Stimulated activated naive CD8-positive, alpha-beta T cell treated with anti-CD3 and anti-CD28 coated beads, Interleukin-15, amount 100 ng/mL, for 72 hours (primary cell): ENCODE results near the gene THSD7B.
A peak's percentile ranks its signal among the peaks of the same experiment; 100 is the strongest.

Experiments used
- ATAC-seq: fragments of 150-1000 bp; cut with Tn5 transposase; 2 replicates; pipeline ENCODE4 v1.10.0; 2021; ENCODE audit warnings: mild to moderate bottlenecking, moderate library complexity
- DNase-seq, 2 donors: peaks; one replicate each; pipeline ENCODE4 v3.0.0; 2021 to 2022
- H3K27ac Mint-ChIP-seq, 2 donors: one replicate each; pipeline ENCODE4 v1.8.0; 2022; ENCODE audit warnings: mild to moderate bottlenecking in 2 of 2, mixed read lengths in 2 of 2, moderate library complexity in 2 of 2
- H3K27me3 Mint-ChIP-seq: one replicate; pipeline ENCODE4 v1.8.0; 2022; ENCODE audit warnings: mixed read lengths
- H3K4me1 Mint-ChIP-seq: one replicate; pipeline ENCODE4 v1.8.0; 2022; ENCODE audit warnings: mild to moderate bottlenecking, mixed read lengths
- H3K4me3 Mint-ChIP-seq, 2 donors: one replicate each; pipeline ENCODE4 v1.8.0; 2022; ENCODE audit warnings: mild to moderate bottlenecking in 2 of 2, mixed read lengths in 2 of 2, moderate library complexity in 1 of 2
- H3K9me3 Mint-ChIP-seq, 2 donors: one replicate each; pipeline ENCODE4 v1.8.0; 2022; ENCODE audit warnings: mixed read lengths in 2 of 2

Gene THSD7B

GRCh38 chr2:137193401-137193800 is 428.1 kb downstream of the THSD7B start:
- DNase-seq, result no peak
- Mint-ChIP-seq H3K4me1 (no peaks in the 10 kb centered on the region), H3K9me3 (peaks cover 0 to 9% of the 10 kb centered on the region in 2 donors), H3K4me3 (no peak overlapping the region), H3K27me3 (no peaks in the 10 kb centered on the region), H3K27ac (no peak overlapping the region)
- ATAC-seq, result no peak

- H3K9me3 Mint-ChIP-seq, result peaks cover 0 to 9% of the 10 kb centered on the region in 2 donors
- DNase-seq (no peak), ATAC-seq (no peak)
- no peaks in the 10 kb centered on the region for H3K27me3 Mint-ChIP-seq
- H3K4me1 Mint-ChIP-seq, result no peaks in the 10 kb centered on the region
- no peak overlapping the region for H3K4me3 Mint-ChIP-seq
- H3K27ac Mint-ChIP-seq, result no peak overlapping the region
Observed at GRCh38 chr2:137194111-137194510, 428.8 kb downstream of the THSD7B start.

GRCh38 chr2:137199751-137200150 is 434.4 kb downstream of the THSD7B start:
- Mint-ChIP-seq H3K4me1 (no peaks in the 10 kb centered on the region), H3K9me3 (no peaks in the 10 kb centered on the region), H3K4me3 (no peak overlapping the region), H3K27me3 (no peaks in the 10 kb centered on the region), H3K27ac (no peak overlapping the region)
- ATAC-seq (no peak), DNase-seq (no peak)

GRCh38 chr2:137202318-137202717 is 437.0 kb downstream of the THSD7B start:
- Mint-ChIP-seq H3K9me3 (no peaks in the 10 kb centered on the region), H3K27me3 (no peaks in the 10 kb centered on the region), H3K4me3 (no peak overlapping the region), H3K4me1 (no peaks in the 10 kb centered on the region), H3K27ac (no peak overlapping the region)
- no peak for DNase-seq
- ATAC-seq, result no peak

- no peak for ATAC-seq
- no peaks in the 10 kb centered on the region for H3K4me1 Mint-ChIP-seq
Observed at GRCh38 chr2:137205324-137205723, 440.0 kb downstream of the THSD7B start.

GRCh38 chr2:137206069-137206468 is 440.7 kb downstream of the THSD7B start:
- H3K4me1 Mint-ChIP-seq, result no peaks in the 10 kb centered on the region
- no peak overlapping the region for H3K27ac Mint-ChIP-seq
- H3K27me3 Mint-ChIP-seq, result no peaks in the 10 kb centered on the region
- H3K4me3 Mint-ChIP-seq, result no peak overlapping the region
- no peak for DNase-seq
- no peaks in the 10 kb centered on the region for H3K9me3 Mint-ChIP-seq
- no peak for ATAC-seq

More at GRCh38 chr2:137205324-137205723, 440.0 kb downstream of the THSD7B start:
- Mint-ChIP-seq H3K9me3 (no peaks in the 10 kb centered on the region), H3K27ac (no peak overlapping the region), H3K27me3 (no peaks in the 10 kb centered on the region), H3K4me3 (no peak overlapping the region)
- DNase-seq, result no peak

- no peaks in the 10 kb centered on the region for H3K27me3 Mint-ChIP-seq
- no peaks in the 10 kb centered on the region for H3K9me3 Mint-ChIP-seq
- H3K4me1 Mint-ChIP-seq, result no peaks in the 10 kb centered on the region
- no peak overlapping the region for H3K4me3 Mint-ChIP-seq
- no peak overlapping the region for H3K27ac Mint-ChIP-seq
- ATAC-seq (no peak), DNase-seq (no peak)
Observed at GRCh38 chr2:137207030-137207429, 441.7 kb downstream of the THSD7B start.

GRCh38 chr2:137208431-137208891 is 443.1 kb downstream of the THSD7B start:
- Mint-ChIP-seq H3K9me3 (no peaks in the 10 kb centered on the region), H3K27me3 (no peaks in the 10 kb centered on the region), H3K27ac (peak overlapping the region in 1 of 2 donors; percentile 69), H3K4me3 (no peak overlapping the region), H3K4me1 (no peaks in the 10 kb centered on the region)
- ATAC-seq (no peak), DNase-seq (no peak)

DNA sequence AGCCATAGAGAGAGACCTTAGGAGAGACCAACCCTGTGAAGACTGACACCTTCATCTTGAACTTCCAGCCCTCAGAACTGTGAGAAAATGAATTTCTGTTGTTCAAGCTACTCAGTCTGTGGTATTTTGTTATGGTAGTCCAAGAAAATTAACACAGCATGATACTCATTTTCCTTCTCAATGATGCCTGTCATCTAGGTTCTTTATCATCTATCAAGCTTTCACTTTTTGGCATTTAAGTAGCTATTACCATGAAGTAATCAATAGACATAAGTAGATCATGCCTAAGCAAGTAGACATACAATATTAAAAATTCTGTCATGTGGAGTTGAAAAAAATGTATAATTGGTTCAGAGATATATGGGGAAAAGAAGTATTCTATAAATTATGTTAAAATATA is 444.7 kb downstream of the THSD7B start:
- no peak overlapping the region for H3K27ac Mint-ChIP-seq
- ATAC-seq (no peak), DNase-seq (no peak)
- H3K9me3 Mint-ChIP-seq, result no peaks in the 10 kb centered on the region
- H3K4me3 Mint-ChIP-seq, result no peak overlapping the region
- H3K27me3 Mint-ChIP-seq, result no peaks in the 10 kb centered on the region
- H3K4me1 Mint-ChIP-seq, result no peaks in the 10 kb centered on the region

- DNase-seq, result no peak
- Mint-ChIP-seq H3K4me1 (no peaks in the 10 kb centered on the region), H3K9me3 (no peaks in the 10 kb centered on the region), H3K4me3 (no peak overlapping the region), H3K27ac (no peak overlapping the region), H3K27me3 (no peaks in the 10 kb centered on the region)
- no peak for ATAC-seq
Observed at GRCh38 chr2:137211761-137212160, 446.4 kb downstream of the THSD7B start.

- peaks cover 0 to 7% of the 10 kb centered on the region in 2 donors for H3K9me3 Mint-ChIP-seq
- H3K27me3 Mint-ChIP-seq, result no peaks in the 10 kb centered on the region
- H3K27ac Mint-ChIP-seq, result peak overlapping the region in 1 of 2 donors; percentile 28
- DNase-seq (no peak), ATAC-seq (no peak)
- H3K4me1 Mint-ChIP-seq, result no peaks in the 10 kb centered on the region
- no peak overlapping the region for H3K4me3 Mint-ChIP-seq
Observed at GRCh38 chr2:137220438-137220993, 455.2 kb downstream of the THSD7B start.

GRCh38 chr2:137221797-137222492 is 456.6 kb downstream of the THSD7B start:
- no peak for DNase-seq
- Mint-ChIP-seq H3K4me1 (no peaks in the 10 kb centered on the region), H3K27me3 (no peaks in the 10 kb centered on the region), H3K4me3 (no peak overlapping the region), H3K27ac (no peak overlapping the region), H3K9me3 (peaks cover 0 to 7% of the 10 kb centered on the region in 2 donors)
- ATAC-seq, result no peak

DNA sequence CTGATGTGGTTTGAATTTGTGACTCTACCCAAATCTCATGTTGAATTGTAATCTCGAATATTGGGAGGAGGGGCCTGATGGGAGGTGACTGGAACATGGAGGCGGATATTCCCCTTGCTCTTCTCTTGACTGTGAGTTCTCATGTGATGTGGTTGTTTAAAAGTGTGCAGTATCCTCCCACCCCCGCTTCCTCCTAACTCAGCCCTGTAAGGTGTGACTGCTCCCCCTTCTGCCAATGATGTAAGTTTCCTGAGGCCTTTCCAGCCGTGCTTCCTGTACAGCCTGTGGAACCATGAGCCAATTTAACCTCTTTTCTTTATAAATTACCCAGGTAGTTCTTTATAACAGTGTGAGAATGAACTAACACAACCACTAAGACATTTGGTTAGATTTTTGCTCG is 458.4 kb downstream of the THSD7B start:
- no peak for ATAC-seq
- H3K27me3 Mint-ChIP-seq, result no peaks in the 10 kb centered on the region
- no peaks in the 10 kb centered on the region for H3K4me1 Mint-ChIP-seq
- H3K4me3 Mint-ChIP-seq, result no peak overlapping the region
- H3K27ac Mint-ChIP-seq, result no peak overlapping the region
- no peak for DNase-seq
- peaks cover 0 to 7% of the 10 kb centered on the region in 2 donors for H3K9me3 Mint-ChIP-seq

DNA sequence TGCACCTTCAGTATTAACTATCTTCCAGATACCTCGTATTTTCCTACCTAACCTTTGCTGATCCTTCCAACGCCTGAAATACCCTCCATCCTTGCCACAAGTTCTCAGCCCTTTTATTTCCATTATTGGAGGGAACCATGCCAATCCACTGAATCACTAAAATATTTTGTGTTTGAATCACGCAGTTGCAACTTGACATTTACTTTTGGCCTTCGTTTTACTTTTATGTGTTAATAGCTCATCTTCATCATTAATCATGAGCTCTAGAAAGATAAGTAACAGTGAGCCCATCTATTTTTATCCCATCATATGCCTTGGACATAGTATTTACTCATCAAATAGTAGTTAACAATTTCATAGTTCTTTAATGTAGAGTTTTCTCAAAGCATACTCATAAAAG is 463.2 kb downstream of the THSD7B start:
- Mint-ChIP-seq H3K9me3 (no peaks in the 10 kb centered on the region), H3K27ac (no peak overlapping the region), H3K4me1 (no peaks in the 10 kb centered on the region), H3K27me3 (no peaks in the 10 kb centered on the region), H3K4me3 (no peak overlapping the region)
- ATAC-seq, result no peak
- no peak for DNase-seq

DNA sequence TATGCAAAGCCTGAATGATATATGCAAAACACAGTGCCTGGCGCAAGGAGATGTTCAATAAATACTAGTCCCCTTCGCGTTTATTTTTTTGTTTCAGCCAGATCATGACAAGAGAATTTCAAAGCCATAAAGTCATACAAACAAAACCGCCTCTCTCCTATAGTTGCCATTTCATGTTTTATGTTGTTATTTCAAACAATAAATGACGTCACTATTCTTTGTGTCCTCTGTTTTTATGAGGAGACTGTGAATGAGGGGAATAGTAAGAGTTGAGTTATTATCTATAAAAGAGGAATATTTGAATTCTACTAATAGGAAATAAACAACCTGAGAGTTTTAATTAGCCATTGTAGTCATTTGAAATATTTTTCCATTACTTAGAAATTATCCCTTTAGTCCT is 464.5 kb downstream of the THSD7B start:
- DNase-seq (no peak), ATAC-seq (no peak)
- Mint-ChIP-seq H3K4me1 (no peaks in the 10 kb centered on the region), H3K27me3 (no peaks in the 10 kb centered on the region), H3K27ac (no peak overlapping the region), H3K4me3 (no peak overlapping the region), H3K9me3 (no peaks in the 10 kb centered on the region)

DNA sequence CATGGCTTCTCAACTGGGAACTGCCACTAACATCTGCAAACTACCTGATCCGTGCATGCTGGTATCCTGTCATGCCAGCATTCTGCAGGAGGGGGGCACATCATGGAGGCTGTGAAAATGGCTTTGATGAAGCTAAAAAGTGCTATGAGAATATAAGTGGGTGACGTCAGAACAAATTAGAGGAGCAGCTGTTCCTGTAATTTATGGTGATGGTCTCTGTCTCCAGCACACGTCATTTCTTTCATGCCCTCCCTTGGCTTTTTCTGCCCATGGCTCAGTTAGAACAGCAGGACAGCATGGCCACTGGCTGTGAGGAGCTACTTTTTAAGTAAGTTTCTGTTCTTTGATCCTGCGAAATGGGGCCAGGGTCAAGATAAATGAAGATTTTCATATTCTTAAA is 466.3 kb downstream of the THSD7B start:
- ATAC-seq (no peak), DNase-seq (no peak)
- Mint-ChIP-seq H3K27me3 (no peaks in the 10 kb centered on the region), H3K4me1 (no peaks in the 10 kb centered on the region), H3K27ac (no peak overlapping the region), H3K4me3 (no peak overlapping the region), H3K9me3 (no peaks in the 10 kb centered on the region)

DNA sequence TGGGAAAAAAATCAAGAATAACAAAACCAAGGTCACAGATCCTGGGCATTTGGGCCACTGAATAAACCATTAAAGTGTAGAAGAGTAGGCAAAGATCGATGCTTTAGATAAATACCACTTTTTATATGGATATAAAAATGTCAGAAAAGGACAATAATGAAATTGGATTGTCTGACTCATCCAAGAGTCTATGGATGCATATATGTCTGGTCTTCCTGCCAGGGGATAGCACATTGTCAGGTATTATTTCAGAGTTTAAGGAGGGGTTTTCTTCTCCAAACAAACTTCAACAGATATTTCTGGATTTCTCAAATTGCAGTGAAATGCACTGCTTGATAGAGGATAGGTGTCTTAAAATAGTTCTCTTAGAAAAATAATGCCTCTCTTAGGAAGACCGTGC is 466.7 kb downstream of the THSD7B start:
- DNase-seq (no peak), ATAC-seq (no peak)
- Mint-ChIP-seq H3K4me1 (no peaks in the 10 kb centered on the region), H3K9me3 (no peaks in the 10 kb centered on the region), H3K27me3 (no peaks in the 10 kb centered on the region), H3K27ac (no peak overlapping the region), H3K4me3 (no peak overlapping the region)
